ENCODE results near the gene FTCD. TPM values are rescaled to one million over a fixed set of nuclear protein-coding genes. Genes with fewer than 3 reads are reported as not detected.

The FTCD gene
- polyA plus RNA-seq, 3 donors: not detected

GRCh38 chr21:46124926-46125845 is 30.2 kb downstream of the FTCD start:
- Histone ChIP-seq H4K20me1 (ENCODE audit: insufficient read depth, low read length) (no peaks in the 10 kb centered on the region), H3K4me1 (ENCODE audit: control insufficient read depth in 1 of 2, insufficient read depth in 2 of 2, low read length in 2 of 2) (no peaks in the 10 kb centered on the region), H3K36me3 (replicated peaks in 1 of 2; ENCODE audit: control insufficient read depth in 1 of 2, insufficient read depth in 2 of 2, low read length in 2 of 2) (no peaks in the 10 kb centered on the region), H3K27me3 (ENCODE audit: control insufficient read depth in 2 of 2, insufficient read depth in 2 of 2, low read length in 2 of 2) (no peaks in the 10 kb centered on the region), H3K27ac (ENCODE audit: low read depth in 1 of 2, low read length in 2 of 2) (no peak overlapping the region), H3K4me3 (replicated peaks in 1 of 3; ENCODE audit: low read depth in 2 of 3, low read length in 3 of 3) (no peak overlapping the region), H3K4me2 (replicated peaks; ENCODE audit: extremely low read depth, low read length, poor library complexity, severe bottlenecking) (no peak overlapping the region), H2AFZ (ENCODE audit: insufficient read depth, low read depth, low read length, poor library complexity, severe bottlenecking) (no peak overlapping the region), H3K79me2 (ENCODE audit: insufficient read depth, low read length) (no peaks in the 10 kb centered on the region), H3K9me3 (replicated peaks in 1 of 2; ENCODE audit: control insufficient read depth in 1 of 2, insufficient read depth in 1 of 2, low read length in 2 of 2) (no peaks in the 10 kb centered on the region), H3K9ac (ENCODE audit: insufficient read depth, low read length, poor library complexity, severe bottlenecking) (no peak overlapping the region)
- no peak overlapping the region for H3K27ac Mint-ChIP-seq
- no peaks in the 10 kb centered on the region for H3K36me3 Mint-ChIP-seq
- DNase-seq: no peak
- peaks cover 0 to 8% (median 0%) of the 10 kb centered on the region in 7 donors for H3K9me3 Mint-ChIP-seq
- H3K27me3 Mint-ChIP-seq (ENCODE audit: low read depth in 3 of 3): peaks cover 0 to 3% (median 0%) of the 10 kb centered on the region in 3 donors
- 94% methylated on average over 46 of the region's 49 CpGs for WGBS (ENCODE audit: insufficient coverage)
- H3K4me3 Mint-ChIP-seq: no peak overlapping the region
- TF ChIP-seq CTCF (IDR thresholded peaks at IDR 0.05): no peak
- no peaks in the 10 kb centered on the region for H3K4me1 Mint-ChIP-seq
- intact Hi-C loops (cut with micrococcal nuclease): no loop called here

GRCh38 chr21:46124083-46124925 is 31.1 kb downstream of the FTCD start:
- H3K9me3 ChIP-seq (replicated peaks in 1 of 2; ENCODE audit: control insufficient read depth in 1 of 2, insufficient read depth in 1 of 2, low read length in 2 of 2): no peaks in the 10 kb centered on the region
- H3K36me3 ChIP-seq (replicated peaks in 1 of 2; ENCODE audit: control insufficient read depth in 1 of 2, insufficient read depth in 2 of 2, low read length in 2 of 2): no peaks in the 10 kb centered on the region
- no peak overlapping the region for H2AFZ ChIP-seq (ENCODE audit: insufficient read depth, low read depth, low read length, poor library complexity, severe bottlenecking)
- H3K4me1 Mint-ChIP-seq: no peaks in the 10 kb centered on the region
- H3K79me2 ChIP-seq (ENCODE audit: insufficient read depth, low read length): no peaks in the 10 kb centered on the region
- no peak overlapping the region for H3K4me2 ChIP-seq (replicated peaks; ENCODE audit: extremely low read depth, low read length, poor library complexity, severe bottlenecking)
- WGBS (ENCODE audit: insufficient coverage): 93% methylated on average over 11 of the region's 16 CpGs
- H3K9ac ChIP-seq (ENCODE audit: insufficient read depth, low read length, poor library complexity, severe bottlenecking): no peak overlapping the region
- no peaks in the 10 kb centered on the region for H3K27me3 ChIP-seq (ENCODE audit: control insufficient read depth in 2 of 2, insufficient read depth in 2 of 2, low read length in 2 of 2)
- H4K20me1 ChIP-seq (ENCODE audit: insufficient read depth, low read length): no peaks in the 10 kb centered on the region
- H3K4me3 ChIP-seq (replicated peaks in 1 of 3; ENCODE audit: low read depth in 2 of 3, low read length in 3 of 3): no peak overlapping the region
- intact Hi-C loops (cut with micrococcal nuclease): no loop called here
- peaks cover 0 to 3% (median 2%) of the 10 kb centered on the region in 3 donors for H3K27me3 Mint-ChIP-seq (ENCODE audit: low read depth in 3 of 3)
- no peak overlapping the region for H3K27ac Mint-ChIP-seq
- peaks cover 0 to 8% (median 0%) of the 10 kb centered on the region in 7 donors for H3K9me3 Mint-ChIP-seq
- no peak for DNase-seq
- no peak overlapping the region for H3K4me3 Mint-ChIP-seq
- H3K27ac ChIP-seq (ENCODE audit: low read depth in 1 of 2, low read length in 2 of 2): no peak overlapping the region
- TF ChIP-seq CTCF (IDR thresholded peaks at IDR 0.05): no peak
- H3K36me3 Mint-ChIP-seq: no peaks in the 10 kb centered on the region
- no peaks in the 10 kb centered on the region for H3K4me1 ChIP-seq (ENCODE audit: control insufficient read depth in 1 of 2, insufficient read depth in 2 of 2, low read length in 2 of 2)

Data from CD14-positive monocyte (primary cell).